Mesendoderm (in vitro differentiated cells): ENCODE measurements around the gene EPHB3.
A peak's percentile ranks its signal among the peaks of the same experiment; 100 is the strongest.

ENCODE experiments used
- DNase-seq: peaks from one replicate; pipeline ENCODE4 v3.0.0; 2013
- H2AK5ac ChIP-seq: 2 replicates; pipeline ENCODE4 v1.6.1; 2013; ENCODE audit warnings: low read length, inconsistent platforms
- H2BK120ac ChIP-seq: 2 replicates; pipeline ENCODE4 v1.6.1; 2013; ENCODE audit warnings: low read depth, mild to moderate bottlenecking, low read length, moderate library complexity, mixed read lengths
- H2BK15ac ChIP-seq: replicated peaks from 2 replicates; pipeline ENCODE4 v1.6.1; 2013; ENCODE audit warnings: low read depth, mild to moderate bottlenecking, moderate library complexity
- H2BK5ac ChIP-seq: 2 replicates; pipeline ENCODE4 v1.6.1; 2013; ENCODE audit warnings: low read length, inconsistent platforms
- H3K18ac ChIP-seq: 2 replicates; pipeline ENCODE4 v1.6.1; 2013; ENCODE audit warnings: mild to moderate bottlenecking, low read length, mixed read lengths
- H3K23ac ChIP-seq: one replicate; pipeline ENCODE4 v1.6.1; 2013; ENCODE audit warnings: low read length
- H3K27ac ChIP-seq: 2 replicates; pipeline ENCODE4 v1.5.1; 2013; ENCODE audit warnings: low read depth, mild to moderate bottlenecking, inconsistent platforms, low read length, moderate library complexity
- H3K27me3 ChIP-seq: 2 replicates; pipeline ENCODE4 v1.6.1; 2013; ENCODE audit warnings: low read length, control low read depth, mild to moderate bottlenecking, inconsistent platforms; ENCODE audit not compliant: insufficient read depth, poor library complexity
- H3K36me3 ChIP-seq: 2 replicates; pipeline ENCODE4 v1.6.1; 2013; ENCODE audit warnings: low read length, inconsistent platforms; ENCODE audit not compliant: control insufficient read depth, insufficient read depth
- H3K4ac ChIP-seq: one replicate; pipeline ENCODE4 v1.6.1; 2013; ENCODE audit warnings: low read depth, mild to moderate bottlenecking, low read length, moderate library complexity
- H3K4me1 ChIP-seq: 2 replicates; pipeline ENCODE4 v1.6.1; 2013; ENCODE audit warnings: low read depth, low read length, inconsistent platforms; ENCODE audit not compliant: control insufficient read depth
- H3K4me2 ChIP-seq: 2 replicates; pipeline ENCODE4 v1.6.1; 2013; ENCODE audit warnings: low read length
- H3K4me3 ChIP-seq: 2 replicates; pipeline ENCODE4 v1.5.1; 2013; ENCODE audit warnings: mild to moderate bottlenecking, low read length
- H3K56ac ChIP-seq: one replicate; pipeline ENCODE4 v1.6.1; 2013; ENCODE audit warnings: low read length
- H3K79me1 ChIP-seq: 2 replicates; pipeline ENCODE4 v1.6.1; 2013; ENCODE audit warnings: low read length, inconsistent platforms
- H3K79me2 ChIP-seq: 2 replicates; pipeline ENCODE4 v1.6.1; 2013; ENCODE audit warnings: mild to moderate bottlenecking, low read length; ENCODE audit not compliant: control insufficient read depth, insufficient read depth
- H3K9ac ChIP-seq: 2 replicates; pipeline ENCODE4 v1.6.1; 2013; ENCODE audit warnings: low read length, inconsistent platforms
- H4K5ac ChIP-seq: one replicate; pipeline ENCODE4 v1.6.1; 2013; ENCODE audit warnings: low read length
- H4K8ac ChIP-seq: one replicate; pipeline ENCODE4 v1.6.1; 2013; ENCODE audit warnings: low read depth, mild to moderate bottlenecking, control low read depth, low read length, moderate library complexity
- WGBS: extraction: QIAGEN DNeasy Blood & Tissue Kit; methylation state at CpG from one replicate; pipeline ENCODE4 v1.1.7; 2013; ENCODE audit warnings: low lambda C conversion rate, missing lambda C conversion rate; ENCODE audit not compliant: insufficient coverage; ENCODE audit errors: extremely low coverage; 5-methylcytosine and 5-hydroxymethylcytosine counted together

EPHB3 gene

DNA sequence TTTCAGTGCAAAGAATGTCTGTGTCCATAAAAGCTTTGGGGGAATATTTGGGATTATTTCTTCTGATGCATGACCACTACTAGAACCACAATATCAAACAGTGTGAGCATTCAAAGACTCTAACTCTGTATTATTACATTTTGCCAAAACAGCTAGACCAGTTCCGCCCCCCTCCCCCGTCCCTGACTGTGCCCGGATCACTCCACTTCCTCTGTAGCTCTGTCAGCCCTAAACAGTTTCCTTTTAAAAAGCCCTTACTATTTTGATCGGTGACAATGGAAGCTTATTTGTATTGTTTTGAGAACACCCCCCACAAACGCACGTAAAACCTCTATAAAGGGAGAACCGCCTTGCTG, 36.6 kb upstream of the EPHB3 start:
- peak; percentile 59 for DNase-seq

DNA sequence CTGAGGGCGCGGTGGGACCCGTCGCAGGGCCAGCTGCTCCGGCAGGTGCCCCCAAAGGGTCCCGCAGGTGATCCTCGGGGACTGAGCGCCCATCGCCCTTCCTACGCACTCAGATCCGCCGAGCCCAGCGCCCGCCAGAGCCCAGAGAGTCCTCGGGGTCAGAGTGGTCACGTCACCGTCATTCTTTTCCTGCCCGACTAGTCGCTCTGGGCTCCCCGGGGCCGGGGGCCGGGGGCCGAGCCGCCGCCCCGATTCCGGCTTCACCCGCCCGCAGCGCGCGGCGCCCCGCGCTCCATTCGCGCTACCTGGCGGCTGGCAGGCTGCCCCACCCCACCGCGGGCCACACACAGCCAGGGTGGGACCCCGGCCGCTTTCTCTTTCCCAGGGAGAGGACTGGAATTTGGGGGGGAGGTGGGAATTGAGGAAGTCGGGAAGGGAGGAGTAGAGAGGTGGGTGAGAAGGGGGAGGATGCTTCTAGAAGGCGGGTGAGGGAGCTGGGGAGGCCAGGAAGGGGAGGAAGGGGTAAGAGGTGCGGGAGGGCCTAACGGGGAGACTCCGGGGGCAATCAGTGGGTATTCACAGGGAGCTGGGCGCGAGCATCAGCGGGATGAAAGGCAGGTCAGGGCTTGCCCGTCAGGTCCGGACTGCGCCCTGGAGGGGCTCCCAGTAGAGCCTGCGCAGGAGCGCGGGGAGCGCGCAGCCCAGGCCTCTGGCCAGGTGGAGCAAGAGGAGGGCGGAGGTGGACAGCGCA, 36.1 kb upstream of the EPHB3 start:
- peak overlapping the region; percentile 32 for H2BK5ac ChIP-seq
- H3K79me1 ChIP-seq: no peaks in the 10 kb centered on the region
- H2BK15ac ChIP-seq: peak overlapping the region; percentile 14
- peak overlapping the region; percentile 15 for H3K4me3 ChIP-seq
- peak overlapping the region; percentile 73 for H3K4me2 ChIP-seq
- H3K79me2 ChIP-seq: no peaks in the 10 kb centered on the region
- H3K27me3 ChIP-seq: no peaks in the 10 kb centered on the region
- H3K18ac ChIP-seq: peak overlapping the region; percentile 52
- peak; percentile 83 for DNase-seq
- no peak overlapping the region for H4K8ac ChIP-seq
- no peaks in the 10 kb centered on the region for H3K4me1 ChIP-seq
- peak overlapping the region; percentile 80 for H3K27ac ChIP-seq
- WGBS: no CpG with 5 or more reads among the region's 60 CpGs
- peak overlapping the region; percentile 21 for H3K4ac ChIP-seq
- H3K36me3 ChIP-seq: no peaks in the 10 kb centered on the region
- H3K9ac ChIP-seq: peak overlapping the region; percentile 49
- H3K23ac ChIP-seq: no peak overlapping the region
- H4K5ac ChIP-seq: no peak overlapping the region
- peak overlapping the region; percentile 82 for H3K56ac ChIP-seq
- no peak overlapping the region for H2BK120ac ChIP-seq
- H2AK5ac ChIP-seq: no peak overlapping the region

More for the DNA sequence above, 36.6 kb upstream of the EPHB3 start:
- no peak overlapping the region for H2BK5ac ChIP-seq
- H3K4me3 ChIP-seq: peak overlapping the region; percentile 15
- peak overlapping the region; percentile 2 for H2BK15ac ChIP-seq
- no peak overlapping the region for H4K5ac ChIP-seq
- H4K8ac ChIP-seq: no peak overlapping the region
- H3K4ac ChIP-seq: no peak overlapping the region
- peak overlapping the region; percentile 73 for H3K4me2 ChIP-seq
- H3K56ac ChIP-seq: peak overlapping the region; percentile 82
- peak overlapping the region; percentile 52 for H3K18ac ChIP-seq
- peak overlapping the region; percentile 49 for H3K9ac ChIP-seq
- H2BK120ac ChIP-seq: no peak overlapping the region
- WGBS: no CpG with 5 or more reads among the region's 7 CpGs
- no peaks in the 10 kb centered on the region for H3K27me3 ChIP-seq
- no peak overlapping the region for H3K23ac ChIP-seq
- no peaks in the 10 kb centered on the region for H3K4me1 ChIP-seq
- no peak overlapping the region for H2AK5ac ChIP-seq
- H3K79me1 ChIP-seq: no peaks in the 10 kb centered on the region
- H3K27ac ChIP-seq: peak overlapping the region; percentile 80
- H3K79me2 ChIP-seq: no peaks in the 10 kb centered on the region
- no peaks in the 10 kb centered on the region for H3K36me3 ChIP-seq

DNA sequence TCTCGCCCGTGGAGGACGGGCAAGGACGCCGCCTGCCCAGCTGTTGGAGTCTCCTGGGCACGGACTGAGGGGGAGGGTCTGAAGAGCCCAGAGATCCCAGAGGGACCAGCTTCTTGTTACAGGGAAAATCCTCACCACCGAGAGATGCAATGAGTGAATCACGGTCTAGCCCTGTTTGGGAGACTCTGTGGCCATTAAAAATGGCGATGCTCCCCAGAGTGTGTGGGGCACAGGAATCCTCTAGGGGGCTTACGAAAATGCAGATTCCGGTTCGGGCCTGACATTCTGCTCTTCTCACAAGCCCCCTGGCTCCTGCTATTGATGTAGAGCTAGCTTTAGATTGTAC, 35.5 kb upstream of the EPHB3 start:
- H3K9ac ChIP-seq: peak overlapping the region; percentile 49
- H3K4me3 ChIP-seq: peak overlapping the region; percentile 15
- H3K79me2 ChIP-seq: no peaks in the 10 kb centered on the region
- peak; percentile 82 for DNase-seq
- H2BK15ac ChIP-seq: peak overlapping the region; percentile 14
- H3K4me1 ChIP-seq: no peaks in the 10 kb centered on the region
- H3K4me2 ChIP-seq: peak overlapping the region; percentile 73
- peak overlapping the region; percentile 80 for H3K27ac ChIP-seq
- H2BK5ac ChIP-seq: no peak overlapping the region
- peak overlapping the region; percentile 52 for H3K18ac ChIP-seq
- no peak overlapping the region for H4K8ac ChIP-seq
- H3K56ac ChIP-seq: peak overlapping the region; percentile 82
- no peak overlapping the region for H2AK5ac ChIP-seq
- no peak overlapping the region for H2BK120ac ChIP-seq
- H3K36me3 ChIP-seq: no peaks in the 10 kb centered on the region
- no peaks in the 10 kb centered on the region for H3K79me1 ChIP-seq
- no peaks in the 10 kb centered on the region for H3K27me3 ChIP-seq
- no peak overlapping the region for H4K5ac ChIP-seq
- no CpG with 5 or more reads among the region's 12 CpGs for WGBS
- no peak overlapping the region for H3K23ac ChIP-seq
- peak overlapping the region; percentile 10 for H3K4ac ChIP-seq

DNA sequence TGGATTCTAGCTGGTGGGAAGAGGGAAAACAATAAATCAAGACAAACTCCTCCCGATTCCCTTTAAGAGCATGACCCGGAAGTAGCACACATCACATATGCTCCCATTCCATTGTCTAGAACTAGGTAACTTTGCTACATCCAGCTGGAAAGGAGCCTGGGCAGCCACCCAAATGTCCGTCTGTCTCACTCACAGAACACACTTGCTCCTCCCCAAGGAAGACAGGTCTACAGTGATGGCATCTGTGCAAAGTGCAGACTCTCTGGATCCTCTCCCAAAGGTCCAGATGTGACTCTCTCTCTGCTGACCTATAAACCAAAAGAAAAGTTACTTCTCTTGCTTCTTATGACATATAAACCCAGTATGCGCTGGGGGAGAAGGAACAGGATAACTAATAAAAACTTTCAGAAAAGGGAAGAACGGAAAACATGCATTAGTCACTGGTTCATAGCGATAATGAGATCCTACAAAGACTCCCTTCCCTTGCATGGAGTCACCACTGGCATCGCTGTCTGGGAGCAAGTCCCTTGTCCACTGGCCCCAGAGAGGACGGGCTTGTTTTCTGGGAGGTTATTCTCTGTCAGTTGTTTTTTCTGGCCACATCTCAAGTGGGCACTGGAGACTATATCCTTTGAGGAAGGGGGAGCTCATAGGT, 29.8 kb upstream of the EPHB3 start:
- no peak overlapping the region for H2BK15ac ChIP-seq
- no peak overlapping the region for H4K8ac ChIP-seq
- no CpG with 5 or more reads among the region's 8 CpGs for WGBS
- H2BK5ac ChIP-seq: no peak overlapping the region
- H3K79me2 ChIP-seq: no peaks in the 10 kb centered on the region
- H3K23ac ChIP-seq: peak overlapping the region; percentile 45
- H3K4me2 ChIP-seq: no peak overlapping the region
- H3K27ac ChIP-seq: no peak overlapping the region
- no peaks in the 10 kb centered on the region for H3K27me3 ChIP-seq
- no peak overlapping the region for H3K4ac ChIP-seq
- no peak overlapping the region for H2BK120ac ChIP-seq
- DNase-seq: no peak
- no peaks in the 10 kb centered on the region for H3K4me1 ChIP-seq
- no peaks in the 10 kb centered on the region for H3K36me3 ChIP-seq
- H3K18ac ChIP-seq: no peak overlapping the region
- no peak overlapping the region for H3K56ac ChIP-seq
- H3K4me3 ChIP-seq: no peak overlapping the region
- no peak overlapping the region for H4K5ac ChIP-seq
- H3K9ac ChIP-seq: no peak overlapping the region
- no peak overlapping the region for H2AK5ac ChIP-seq
- no peaks in the 10 kb centered on the region for H3K79me1 ChIP-seq

DNA sequence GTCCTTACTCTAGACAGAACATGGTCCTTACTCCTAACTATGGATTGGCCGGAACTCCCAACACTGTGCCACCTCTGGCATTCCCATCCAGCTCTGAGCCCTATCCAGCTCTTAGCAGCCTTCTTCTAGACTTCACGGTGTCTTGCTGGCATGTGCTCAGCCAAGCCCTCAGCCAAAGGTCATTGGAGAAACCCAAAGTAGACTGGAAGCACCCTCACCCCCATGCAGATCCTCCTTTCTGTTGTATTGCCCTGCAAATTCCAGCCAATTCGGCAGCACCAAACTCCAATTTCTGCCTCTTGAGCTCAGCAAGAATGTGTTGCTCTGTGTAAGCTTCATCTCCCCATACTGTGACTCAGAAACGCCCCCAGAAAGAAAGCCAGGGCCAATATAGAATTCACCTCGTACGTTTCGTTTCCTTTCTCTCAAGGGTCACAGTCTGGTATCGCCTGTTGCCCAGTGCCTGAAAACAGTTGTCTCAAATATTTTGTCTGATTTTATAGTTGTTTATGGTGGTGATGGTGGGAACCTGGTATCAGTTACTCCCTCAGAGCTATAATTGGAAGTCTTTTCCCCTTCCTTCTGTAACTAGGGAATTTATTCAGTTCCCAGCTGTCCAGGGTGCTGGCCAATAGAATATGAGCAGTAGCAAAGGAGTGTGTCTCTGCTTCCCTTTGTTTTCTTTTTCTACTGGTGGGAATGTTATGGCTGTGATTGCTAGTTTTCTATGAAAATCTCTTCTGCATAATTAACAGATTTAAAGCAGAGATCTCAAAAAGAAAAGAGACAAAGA, 28.4 kb upstream of the EPHB3 start:
- Histone ChIP-seq H2BK5ac (no peak overlapping the region), H2BK15ac (no peak overlapping the region), H3K79me1 (no peaks in the 10 kb centered on the region), H2BK120ac (no peak overlapping the region), H3K56ac (no peak overlapping the region), H3K23ac (no peak overlapping the region), H3K36me3 (no peaks in the 10 kb centered on the region), H3K9ac (no peak overlapping the region), H3K4me1 (no peaks in the 10 kb centered on the region), H4K5ac (no peak overlapping the region), H3K79me2 (no peaks in the 10 kb centered on the region), H3K4me3 (no peak overlapping the region), H3K27me3 (no peaks in the 10 kb centered on the region), H2AK5ac (no peak overlapping the region), H3K4me2 (no peak overlapping the region), H3K18ac (no peak overlapping the region), H3K27ac (no peak overlapping the region), H3K4ac (no peak overlapping the region), H4K8ac (no peak overlapping the region)
- DNase-seq: no peak
- WGBS: no CpG with 5 or more reads among the region's 8 CpGs
